Heart right ventricle (tissue), 16 donors: Measurements from ENCODE around the gene COX14. TPM values are rescaled to one million over a fixed set of nuclear protein-coding genes. Genes with fewer than 3 reads are reported as not detected.

Source experiments
- ATAC-seq, 8 donors: fragments of 200-7000 bp; cut with Tn5 transposase; one replicate each; pipeline ENCODE4 v1.9.1; 2020; ENCODE audit warnings: mild to moderate bottlenecking in 8 of 8, moderate library complexity in 8 of 8, moderate number of reproducible peaks in 1 of 8
- DNase-seq, 2 donors: peaks; one replicate each; pipeline ENCODE4 v3.0.0-alpha.2; 2020
- H3K27ac ChIP-seq, 10 donors: fragments of 200-600 bp; sonication (generic) in 2 of 10; one replicate each; pipeline versions ENCODE4 v1.5.0 to v1.8.0; 2020 to 2022; ENCODE audit warnings: mild to moderate bottlenecking in 3 of 10
- H3K27me3 ChIP-seq, 7 donors: fragments of 200-600 bp; one replicate each; pipeline ENCODE4 v1.8.0; 2021 to 2022; ENCODE audit warnings: mild to moderate bottlenecking in 2 of 7
- H3K36me3 ChIP-seq, 9 donors: fragments of 200-600 bp; sonication (generic) in 1 of 9; one replicate each; pipeline versions ENCODE4 v1.5.0 to v1.8.0; 2020 to 2022; ENCODE audit warnings: mild to moderate bottlenecking in 2 of 9
- H3K4me1 ChIP-seq, 9 donors: fragments of 200-600 bp; sonication (generic) in 1 of 9; one replicate each; pipeline versions ENCODE4 v1.5.0 to v1.8.0; 2020 to 2022; ENCODE audit warnings: mild to moderate bottlenecking in 4 of 9
- H3K4me3 ChIP-seq, 10 donors: fragments of 200-600 bp; sonication (generic) in 2 of 10; one replicate each; pipeline versions ENCODE4 v1.5.0 to v1.8.0; 2020 to 2022; ENCODE audit warnings: mild to moderate bottlenecking in 7 of 10, moderate library complexity in 2 of 10
- H3K9me3 ChIP-seq, 11 donors: fragments of 200-600 bp in 10 of 11; sonication (generic) in 2 of 11; one replicate each; pipeline versions ENCODE4 v1.5.0 to v1.8.0; 2013 to 2022; ENCODE audit warnings: mild to moderate bottlenecking in 2 of 11, control low read depth in 1 of 11, moderate library complexity in 1 of 11
- CTCF ChIP-seq, 9 donors: fragments of 200-600 bp; sonication (generic) in 2 of 9; IDR thresholded peaks; one replicate each; pipeline versions ENCODE4 v1.5.0 to v1.8.0; 2021 to 2022; ENCODE audit warnings: antibody characterized with exemption in 9 of 9, mild to moderate bottlenecking in 5 of 9, moderate library complexity in 1 of 9
- WGBS, 2 donors: extraction: QIAGEN DNeasy Blood & Tissue Kit; methylation state at CpG; one replicate each; pipeline ENCODE4 v1.1.7; 2013; ENCODE audit warnings: inconsistent platforms in 1 of 2; 5-methylcytosine and 5-hydroxymethylcytosine counted together
- intact Hi-C, 10 donors: fragments of 100-400 bp; cut with DNase I; formaldehyde crosslinking; loops; one replicate each; pipeline versions ENCODE4 v1.11.1 to v1.14.2; 2022
- polyA plus RNA-seq, 2 donors: library from polyadenylated mRNA; stranded (reverse); fragments of 200-250 nt; gene quantifications; one replicate each; pipeline ENCODE4 v1.2.3, GENCODE V29; 2013
- total RNA-seq, 10 donors: library from RNA; stranded (reverse); fragmentation: NEBNext Ultra II Directional in 3 of 10; extraction: Animal tissue kit (Norgen Biotek cat#: 25700) in 3 of 10; gene quantifications; one replicate each; pipeline versions ENCODE4 v1.2.1 to v1.2.4, GENCODE V29; 2021 to 2023
- donor health status: Arrhythmogenic right ventricular cardiomyopathy.
- donor health status: ischemic (EF 13 %, LVEDD 7.1; RV severe dilation, severe dysfunction).
- donor health status: healthy with polysubstance abuse.
- donor health status: DM: no; HTN: yes; CAD: no.
- donor health status: DM: no; HTN: no; CAD: no.
- donor health status: ischemic (EF 25% LVEDD 6.9; RV normal size, moderate dysfunction).
- donor health status: ischemic (EF 25% LVEDD 5.7; RV mildly dilated, moderate dysfunction).
- donor health status: healthy.
- donor health status: DM: yes; HTN: yes; CAD: no.
- donor health status: Ischemic cardiomyopathy.
- donor health status: ischemic (EF 35%, LVEDD 5.7; RV mildly dilated, moderate dysfunction).
- donor health status: nonischemic (EF 11% LVEDD 7.7; RV severe dilation, severe dysfunction).
- donor health status: DM: yes; HTN: yes; CAD: no.
- donor health status: PGD.
- donor health status: ischemic (EF 29% LVEDD 5.4; RV normal size, mild dysfunction).
- donor health status: nonischemic (EF 23%, LVEDD 6.1; RV moderate dilation, normal function).

COX14 gene
- total and polyA plus RNA-seq, 12 donors: 93.8 to 239 (median 165) TPM

- Histone ChIP-seq H3K4me1 (peaks cover 8 to 49% (median 32%) of the 10 kb centered on the region in 9 donors), H3K9me3 (no peaks in the 10 kb centered on the region), H3K36me3 (peaks cover 0 to 25% (median 6%) of the 10 kb centered on the region in 9 donors), H3K27me3 (no peaks in the 10 kb centered on the region), H3K4me3 (peak overlapping the region in 5 of 10 donors; percentile 16 to 34 (median 24)), H3K27ac (peak overlapping the region in 3 of 10 donors; percentile 18 to 47 (median 34))
- no peak for TF ChIP-seq CTCF (IDR thresholded peaks at IDR 0.05)
- intact Hi-C loops: no loop called here
- no peak for DNase-seq
- peak in 1 of 8 donors; percentile 2 for ATAC-seq
- 81 to 85% methylated on average over 14 of the region's 14 CpGs for WGBS, 2 donors
Observed at GRCh38 chr12:50104417-50105366, 7.3 kb upstream of the COX14 start.

- Histone ChIP-seq H3K9me3 (no peaks in the 10 kb centered on the region), H3K27ac (no peak overlapping the region), H3K27me3 (no peaks in the 10 kb centered on the region), H3K4me1 (peaks cover 20 to 62% (median 38%) of the 10 kb centered on the region in 9 donors), H3K36me3 (peaks cover 0 to 14% (median 0%) of the 10 kb centered on the region in 9 donors), H3K4me3 (no peak overlapping the region)
- no peak for TF ChIP-seq CTCF (IDR thresholded peaks at IDR 0.05)
- intact Hi-C loops: no loop called here
- DNase-seq: no peak
- ATAC-seq: no peak
- WGBS, 2 donors: 94% methylated on average over 12 of the region's 12 CpGs
Observed at GRCh38 chr12:50105913-50106450, 6.1 kb upstream of the COX14 start.

GRCh38 chr12:50106907-50107306 is 5.1 kb upstream of the COX14 start:
- Histone ChIP-seq H3K9me3 (no peaks in the 10 kb centered on the region), H3K27me3 (no peaks in the 10 kb centered on the region), H3K4me3 (no peak overlapping the region), H3K27ac (no peak overlapping the region), H3K36me3 (peaks cover 0 to 6% (median 0%) of the 10 kb centered on the region in 9 donors), H3K4me1 (peaks cover 23 to 62% (median 42%) of the 10 kb centered on the region in 9 donors)
- ATAC-seq (no peak), DNase-seq (no peak)
- intact Hi-C loops: no loop called here
- 82 to 91% methylated on average over 3 of the region's 3 CpGs for WGBS, 2 donors
- no peak for TF ChIP-seq CTCF (IDR thresholded peaks at IDR 0.05)

GRCh38 chr12:50107416-50108268 is 4.4 kb upstream of the COX14 start:
- no peak overlapping the region for H3K27ac ChIP-seq
- WGBS, 2 donors: 94 to 95% methylated on average over 17 of the region's 17 CpGs
- H3K9me3 ChIP-seq: no peaks in the 10 kb centered on the region
- H3K4me1 ChIP-seq: peaks cover 23 to 56% (median 41%) of the 10 kb centered on the region in 9 donors
- no peaks in the 10 kb centered on the region for H3K36me3 ChIP-seq
- ATAC-seq: no peak
- H3K4me3 ChIP-seq: no peak overlapping the region
- no peak for DNase-seq
- intact Hi-C loops: no loop called here
- TF ChIP-seq CTCF (IDR thresholded peaks at IDR 0.05): no peak
- H3K27me3 ChIP-seq: no peaks in the 10 kb centered on the region
